ENCODE measurements around the gene UMAD1. TPM values are rescaled to one million over a fixed set of nuclear protein-coding genes. Genes with fewer than 3 reads are reported as not detected.

Gene UMAD1
- total and polyA plus RNA-seq, 2 experiments from 2014 or later = 8.4 to 12.4 TPM

- TF ChIP-seq, protein P1, sequence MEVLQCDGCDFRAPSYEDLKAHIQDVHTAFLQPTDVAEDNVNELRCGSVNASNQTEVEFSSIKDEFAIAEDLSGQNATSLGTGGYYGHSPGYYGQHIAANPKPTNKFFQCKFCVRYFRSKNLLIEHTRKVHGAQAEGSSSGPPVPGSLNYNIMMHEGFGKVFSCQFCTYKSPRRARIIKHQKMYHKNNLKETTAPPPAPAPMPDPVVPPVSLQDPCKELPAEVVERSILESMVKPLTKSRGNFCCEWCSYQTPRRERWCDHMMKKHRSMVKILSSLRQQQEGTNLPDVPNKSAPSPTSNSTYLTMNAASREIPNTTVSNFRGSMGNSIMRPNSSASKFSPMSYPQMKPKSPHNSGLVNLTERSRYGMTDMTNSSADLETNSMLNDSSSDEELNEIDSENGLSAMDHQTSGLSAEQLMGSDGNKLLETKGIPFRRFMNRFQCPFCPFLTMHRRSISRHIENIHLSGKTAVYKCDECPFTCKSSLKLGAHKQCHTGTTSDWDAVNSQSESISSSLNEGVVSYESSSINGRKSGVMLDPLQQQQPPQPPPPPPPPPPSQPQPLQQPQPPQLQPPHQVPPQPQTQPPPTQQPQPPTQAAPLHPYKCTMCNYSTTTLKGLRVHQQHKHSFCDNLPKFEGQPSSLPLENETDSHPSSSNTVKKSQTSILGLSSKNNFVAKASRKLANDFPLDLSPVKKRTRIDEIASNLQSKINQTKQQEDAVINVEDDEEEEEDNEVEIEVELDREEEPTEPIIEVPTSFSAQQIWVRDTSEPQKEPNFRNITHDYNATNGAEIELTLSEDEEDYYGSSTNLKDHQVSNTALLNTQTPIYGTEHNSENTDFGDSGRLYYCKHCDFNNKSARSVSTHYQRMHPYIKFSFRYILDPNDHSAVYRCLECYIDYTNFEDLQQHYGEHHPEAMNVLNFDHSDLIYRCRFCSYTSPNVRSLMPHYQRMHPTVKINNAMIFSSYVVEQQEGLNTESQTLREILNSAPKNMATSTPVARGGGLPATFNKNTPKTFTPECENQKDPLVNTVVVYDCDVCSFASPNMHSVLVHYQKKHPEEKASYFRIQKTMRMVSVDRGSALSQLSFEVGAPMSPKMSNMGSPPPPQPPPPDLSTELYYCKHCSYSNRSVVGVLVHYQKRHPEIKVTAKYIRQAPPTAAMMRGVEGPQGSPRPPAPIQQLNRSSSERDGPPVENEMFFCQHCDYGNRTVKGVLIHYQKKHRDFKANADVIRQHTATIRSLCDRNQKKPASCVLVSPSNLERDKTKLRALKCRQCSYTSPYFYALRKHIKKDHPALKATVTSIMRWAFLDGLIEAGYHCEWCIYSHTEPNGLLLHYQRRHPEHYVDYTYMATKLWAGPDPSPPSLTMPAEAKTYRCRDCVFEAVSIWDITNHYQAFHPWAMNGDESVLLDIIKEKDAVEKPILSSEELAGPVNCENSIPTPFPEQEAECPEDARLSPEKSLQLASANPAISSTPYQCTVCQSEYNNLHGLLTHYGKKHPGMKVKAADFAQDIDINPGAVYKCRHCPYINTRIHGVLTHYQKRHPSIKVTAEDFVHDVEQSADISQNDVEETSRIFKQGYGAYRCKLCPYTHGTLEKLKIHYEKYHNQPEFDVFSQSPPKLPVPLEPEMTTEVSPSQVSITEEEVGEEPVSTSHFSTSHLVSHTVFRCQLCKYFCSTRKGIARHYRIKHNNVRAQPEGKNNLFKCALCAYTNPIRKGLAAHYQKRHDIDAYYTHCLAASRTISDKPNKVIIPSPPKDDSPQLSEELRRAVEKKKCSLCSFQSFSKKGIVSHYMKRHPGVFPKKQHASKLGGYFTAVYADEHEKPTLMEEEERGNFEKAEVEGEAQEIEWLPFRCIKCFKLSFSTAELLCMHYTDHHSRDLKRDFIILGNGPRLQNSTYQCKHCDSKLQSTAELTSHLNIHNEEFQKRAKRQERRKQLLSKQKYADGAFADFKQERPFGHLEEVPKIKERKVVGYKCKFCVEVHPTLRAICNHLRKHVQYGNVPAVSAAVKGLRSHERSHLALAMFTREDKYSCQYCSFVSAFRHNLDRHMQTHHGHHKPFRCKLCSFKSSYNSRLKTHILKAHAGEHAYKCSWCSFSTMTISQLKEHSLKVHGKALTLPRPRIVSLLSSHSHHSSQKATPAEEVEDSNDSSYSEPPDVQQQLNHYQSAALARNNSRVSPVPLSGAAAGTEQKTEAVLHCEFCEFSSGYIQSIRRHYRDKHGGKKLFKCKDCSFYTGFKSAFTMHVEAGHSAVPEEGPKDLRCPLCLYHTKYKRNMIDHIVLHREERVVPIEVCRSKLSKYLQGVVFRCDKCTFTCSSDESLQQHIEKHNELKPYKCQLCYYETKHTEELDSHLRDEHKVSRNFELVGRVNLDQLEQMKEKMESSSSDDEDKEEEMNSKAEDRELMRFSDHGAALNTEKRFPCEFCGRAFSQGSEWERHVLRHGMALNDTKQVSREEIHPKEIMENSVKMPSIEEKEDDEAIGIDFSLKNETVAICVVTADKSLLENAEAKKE (CRISPR knock-in tag; IDR thresholded peaks at IDR 0.05) = no peak
- TF ChIP-seq ZNF331 (CRISPR knock-in tag; IDR thresholded peaks at IDR 0.05; ENCODE audit: low read depth) (no peak), CREB1 (CRISPR knock-in tag; IDR thresholded peaks at IDR 0.05; ENCODE audit: low read depth) (no peak)
Measured at GRCh38 chr7:7672545-7673239, 32.1 kb downstream of the UMAD1 start (continued).

GRCh38 chr7:7673240-7673550 lies 32.6 kb downstream of the UMAD1 start:
- Mint-ChIP-seq H3K4me1 (peaks cover 10% of the 10 kb centered on the region; the same call in 2 of the 3 replicates), H3K27ac (no peak overlapping the region), H3K9me3 (peaks cover 4% of the 10 kb centered on the region; the same call in 1 of the 3 replicates), H3K27me3 (ENCODE audit: insufficient read depth, low read depth, poor library complexity) (no peaks in the 10 kb centered on the region), H3K36me3 (ENCODE audit: low read depth) (peaks cover 12% of the 10 kb centered on the region), H3K4me3 (no peak overlapping the region)
- DNase-seq (ENCODE audit: low spot score) (no peak), ATAC-seq (no peak)
- H3K27ac ChIP-seq (ENCODE audit: low read depth) = no peak overlapping the region
- H3K4me3 ChIP-seq = no peak overlapping the region
- H3K79me2 ChIP-seq (replicated peaks; ENCODE audit: insufficient read depth) = 0 out of 2 replicates have a peak, but pooled peaks cover 8% of the 10 kb centered on the region
- H3F3A ChIP-seq (replicated peaks; ENCODE audit: low read depth) = no peaks in the 10 kb centered on the region
- no peaks in the 10 kb centered on the region; the same call in 1 of the 2 replicates for H3K9me2 ChIP-seq (ENCODE audit: insufficient read depth)
- peaks cover 9% of the 10 kb centered on the region; the same call in 1 of the 2 replicates for H3K4me1 ChIP-seq (ENCODE audit: insufficient read depth)
- no peaks in the 10 kb centered on the region for H3K27me3 ChIP-seq (ENCODE audit: insufficient read depth)
- no peaks in the 10 kb centered on the region for H4K20me1 ChIP-seq (replicated peaks; ENCODE audit: insufficient read depth)
- no peak overlapping the region for H3K4me2 ChIP-seq
- H3K36me3 ChIP-seq (ENCODE audit: insufficient read depth) = no peaks in the 10 kb centered on the region
- H2AFZ ChIP-seq = no peak overlapping the region
- no peak for TF ChIP-seq EZH2phosphoT487 (IDR thresholded peaks at IDR 0.05; ENCODE audit: unreplicated experiment)
- no peak for TF ChIP-seq CTCF (conservative IDR thresholded peaks at IDR 0.05; ENCODE audit: low read depth in 2 of 2)
- TF ChIP-seq, protein P1 (CRISPR knock-in tag; IDR thresholded peaks at IDR 0.05) = no peak
- TF ChIP-seq POLR2AphosphoS5 (IDR thresholded peaks at IDR 0.05; ENCODE audit: low read depth) = no peak
